ENCODE results near the gene RILPL1.
"Not testable (repeated sequence)": the region's sequence is repeated elsewhere in the genome, so short reads cannot be mapped to it uniquely, and the experiment has no call there.

The RILPL1 gene, protein sequence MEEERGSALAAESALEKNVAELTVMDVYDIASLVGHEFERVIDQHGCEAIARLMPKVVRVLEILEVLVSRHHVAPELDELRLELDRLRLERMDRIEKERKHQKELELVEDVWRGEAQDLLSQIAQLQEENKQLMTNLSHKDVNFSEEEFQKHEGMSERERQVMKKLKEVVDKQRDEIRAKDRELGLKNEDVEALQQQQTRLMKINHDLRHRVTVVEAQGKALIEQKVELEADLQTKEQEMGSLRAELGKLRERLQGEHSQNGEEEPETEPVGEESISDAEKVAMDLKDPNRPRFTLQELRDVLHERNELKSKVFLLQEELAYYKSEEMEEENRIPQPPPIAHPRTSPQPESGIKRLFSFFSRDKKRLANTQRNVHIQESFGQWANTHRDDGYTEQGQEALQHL

DNA sequence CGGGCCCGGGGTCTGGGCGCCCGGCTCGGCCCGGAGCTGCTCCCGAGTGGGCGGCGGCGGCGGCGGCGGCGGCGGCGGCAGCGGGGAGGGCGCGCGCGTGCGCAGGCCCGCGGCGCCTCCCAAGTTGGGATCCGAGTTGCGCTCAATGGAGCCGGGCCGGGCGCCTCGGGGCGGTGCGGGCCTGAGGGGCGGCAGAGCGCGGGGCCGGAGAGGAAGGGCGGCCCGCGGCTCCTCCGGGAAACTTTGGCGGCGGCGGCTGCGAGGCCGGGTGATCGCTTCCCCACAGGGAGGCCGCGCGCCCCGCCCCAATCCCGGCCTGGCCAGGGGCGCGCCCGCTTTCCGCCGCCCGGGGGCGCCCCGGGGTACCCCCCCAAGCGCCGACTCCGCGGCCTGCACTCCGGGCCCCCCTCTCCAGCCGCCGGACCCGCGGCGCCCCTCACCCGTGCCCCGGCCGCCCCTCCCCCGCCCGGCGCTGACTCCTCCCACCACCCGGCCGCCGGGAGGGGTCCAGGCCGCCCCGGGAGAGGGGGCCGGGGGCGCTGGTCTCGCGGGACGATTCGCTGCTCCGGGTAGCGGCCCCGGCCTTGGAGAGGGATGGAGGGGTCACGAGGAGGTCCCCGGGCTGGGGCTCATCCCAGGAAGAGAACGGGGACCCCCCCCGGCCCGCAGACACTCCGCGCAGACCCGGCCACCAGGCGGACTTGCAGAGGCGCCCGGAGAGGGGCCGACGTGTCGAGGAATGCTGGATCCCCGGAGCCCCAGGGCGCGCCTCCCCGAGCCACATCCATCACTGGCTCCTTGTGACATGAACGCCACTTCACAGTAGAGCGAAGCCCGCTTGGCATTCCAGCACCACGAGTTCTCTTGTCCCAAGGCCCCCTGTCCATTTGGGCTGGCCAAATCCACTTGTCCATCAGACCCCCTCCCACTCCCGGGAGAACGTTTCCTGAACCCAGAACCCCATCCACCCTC is at the start of gene RILPL1:
RILPL1 (minus strand) TSS at position 48 of the 972 bp plus-strand sequence. CDS start 237 bp downstream, outside the sequence.
- peak; percentile 72 for DNase-seq (ENCODE audit: low spot score)

DNA sequence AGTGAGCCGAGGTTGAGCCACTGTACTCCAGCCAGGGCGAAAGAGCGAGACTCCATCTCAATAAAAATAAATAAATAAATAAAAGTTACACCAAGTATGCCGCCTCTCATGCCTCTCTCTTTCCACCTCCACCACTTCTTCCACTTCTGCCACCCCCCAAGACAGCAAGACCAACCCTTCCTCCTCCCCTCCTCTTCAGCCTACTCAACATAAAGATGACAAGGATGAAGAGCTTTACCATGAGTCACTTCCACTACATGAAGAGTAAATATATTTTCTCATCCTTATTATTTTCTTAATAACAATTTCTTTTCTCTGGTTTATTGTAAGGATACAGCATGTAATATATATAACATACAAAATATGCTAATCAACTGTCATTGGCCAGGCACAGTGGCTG is 47.3 kb upstream of the RILPL1 start:
- DNase-seq (ENCODE audit: low spot score) = no peak

DNA sequence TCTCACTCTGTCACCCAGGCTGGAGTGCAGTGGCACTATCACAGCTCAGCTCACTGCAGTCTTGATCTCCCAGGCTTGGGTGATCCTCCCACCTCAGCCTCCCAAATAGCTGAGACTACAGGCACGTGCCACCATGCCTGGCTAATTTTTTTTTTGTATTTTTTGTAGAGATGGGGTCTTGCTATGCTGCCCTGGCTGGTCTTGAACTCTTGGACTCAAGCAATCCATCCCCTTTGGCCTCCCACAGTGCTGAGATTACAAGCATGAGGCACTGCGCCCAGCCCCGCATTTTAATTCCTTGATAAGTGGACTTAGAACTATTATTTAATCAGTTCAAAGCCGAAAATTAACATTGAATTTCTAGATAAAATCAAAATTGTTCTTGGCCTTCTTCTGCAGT is 45.3 kb upstream of the RILPL1 start:
- DNase-seq (ENCODE audit: low spot score) = not testable (repeated sequence)

DNA sequence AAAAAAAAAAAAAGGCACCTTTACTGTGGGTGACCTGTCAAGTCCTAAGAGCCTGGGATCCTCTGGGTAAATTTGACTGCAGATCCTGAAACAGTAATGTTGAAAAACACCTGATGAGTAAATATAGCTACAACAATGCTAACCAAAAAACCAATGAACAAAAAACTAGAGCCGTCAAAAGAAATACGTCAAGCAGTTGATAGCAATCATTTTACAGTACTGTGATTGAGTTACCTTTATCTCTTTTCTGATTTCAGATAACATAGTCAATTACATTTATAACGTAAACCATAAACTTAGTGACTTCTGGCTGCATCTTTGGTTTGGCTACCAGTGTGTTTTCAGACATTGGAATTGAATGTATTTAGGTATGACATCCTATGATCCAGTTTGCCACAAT is 44.7 kb upstream of the RILPL1 start:
- no peak for DNase-seq (ENCODE audit: low spot score)

DNA sequence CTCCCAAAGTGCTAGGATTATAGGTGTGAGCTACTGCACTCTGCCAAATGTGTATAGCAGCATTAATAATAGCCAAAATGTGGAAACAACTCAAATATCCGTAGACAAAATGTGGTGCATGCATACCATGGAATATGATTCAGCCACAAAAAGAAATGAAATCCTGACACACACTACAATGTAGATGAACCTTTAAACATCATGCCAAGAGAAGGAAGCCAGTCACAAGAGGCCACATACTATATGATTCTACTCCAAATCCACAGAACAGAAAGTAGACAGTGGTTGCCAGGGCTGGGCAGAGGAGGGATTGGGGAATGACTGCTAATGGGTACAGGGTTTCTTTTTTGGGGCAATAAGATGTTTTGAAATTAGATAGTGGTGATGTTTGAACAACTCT is 43.1 kb upstream of the RILPL1 start:
- DNase-seq (ENCODE audit: low spot score) = no peak

DNA sequence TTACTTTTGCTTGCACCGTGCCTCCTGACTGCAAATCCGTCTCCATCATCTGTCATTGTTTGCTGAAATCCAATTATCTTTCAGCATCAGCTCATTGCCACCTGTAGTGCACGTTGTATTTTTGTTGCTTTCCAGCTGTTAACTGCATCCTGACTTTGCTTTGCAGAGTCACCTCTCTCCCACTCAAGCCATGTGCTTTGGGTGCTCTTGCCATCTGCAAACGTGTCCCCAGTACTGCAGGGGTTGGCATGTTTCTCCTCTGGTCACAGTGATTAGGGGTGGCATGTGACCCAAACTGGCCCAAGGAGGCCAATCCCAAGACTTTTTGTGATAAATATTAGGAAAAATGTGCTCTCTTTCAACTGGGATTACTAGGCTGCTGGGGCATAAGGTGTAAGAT is 40.4 kb upstream of the RILPL1 start:
- DNase-seq (ENCODE audit: low spot score) = no peak

DNA sequence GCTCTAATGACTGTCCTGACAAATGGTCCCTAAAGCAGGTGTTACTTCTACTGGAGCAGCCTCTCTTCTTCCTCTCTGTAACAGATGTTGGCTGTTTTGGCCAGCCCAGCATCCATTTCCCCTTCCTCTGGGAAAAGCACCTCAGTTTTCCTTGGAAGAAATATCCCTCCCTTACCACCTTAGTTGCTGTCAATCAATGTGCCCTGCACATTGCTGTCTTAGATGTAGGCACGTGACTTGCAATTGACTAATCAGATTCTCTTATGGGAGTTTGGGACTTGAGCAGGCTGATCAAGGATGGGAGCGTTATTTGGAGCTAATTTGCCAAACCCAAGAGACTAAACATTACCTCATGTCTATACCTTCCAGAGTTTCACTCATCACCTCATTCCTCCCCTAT is 38.9 kb upstream of the RILPL1 start:
- DNase-seq (ENCODE audit: low spot score) = no peak

DNA sequence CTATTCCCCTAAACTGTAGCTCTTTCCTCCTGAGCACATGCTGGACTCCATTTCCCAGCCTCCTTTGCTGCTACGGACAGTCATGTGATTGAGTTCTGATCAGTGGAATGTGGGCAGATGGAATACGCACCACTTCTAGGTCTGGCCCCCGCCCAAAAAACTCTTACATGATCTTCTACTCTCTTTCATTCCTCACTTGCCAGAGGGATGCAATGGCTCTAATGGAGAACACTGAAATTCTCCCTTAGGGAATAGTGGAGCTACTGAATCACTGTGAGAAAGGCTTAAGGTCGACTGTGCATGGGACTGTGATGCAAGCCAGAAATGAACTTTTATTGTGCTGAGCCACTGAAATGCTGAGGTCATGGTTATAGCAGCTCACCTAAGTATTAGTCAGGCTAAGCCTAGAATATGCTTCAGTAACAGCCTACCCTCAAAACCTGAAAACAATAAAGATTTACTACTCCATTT is 37.9 kb upstream of the RILPL1 start:
- no peak for DNase-seq (ENCODE audit: low spot score)

DNA sequence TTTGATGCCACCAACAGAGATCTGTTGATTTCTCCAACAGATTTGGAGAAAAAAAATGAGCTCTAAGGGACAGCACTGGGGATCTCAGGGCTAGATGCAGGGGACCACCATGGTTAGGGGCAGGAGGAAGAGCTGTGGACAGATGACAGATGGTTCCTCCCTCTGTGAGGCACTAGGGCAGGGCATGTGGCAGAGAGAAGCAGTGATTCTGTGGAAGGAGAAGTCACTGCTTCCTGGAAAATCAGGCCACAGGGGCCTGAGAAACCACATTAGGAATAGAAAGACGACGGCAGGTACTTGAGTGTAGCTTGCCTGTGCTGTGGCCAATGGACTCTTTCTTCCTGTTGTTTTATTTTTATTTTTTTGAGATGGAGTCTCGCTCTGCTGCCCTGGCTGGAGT is 25.9 kb upstream of the RILPL1 start:
- no peak for DNase-seq (ENCODE audit: low spot score)

DNA sequence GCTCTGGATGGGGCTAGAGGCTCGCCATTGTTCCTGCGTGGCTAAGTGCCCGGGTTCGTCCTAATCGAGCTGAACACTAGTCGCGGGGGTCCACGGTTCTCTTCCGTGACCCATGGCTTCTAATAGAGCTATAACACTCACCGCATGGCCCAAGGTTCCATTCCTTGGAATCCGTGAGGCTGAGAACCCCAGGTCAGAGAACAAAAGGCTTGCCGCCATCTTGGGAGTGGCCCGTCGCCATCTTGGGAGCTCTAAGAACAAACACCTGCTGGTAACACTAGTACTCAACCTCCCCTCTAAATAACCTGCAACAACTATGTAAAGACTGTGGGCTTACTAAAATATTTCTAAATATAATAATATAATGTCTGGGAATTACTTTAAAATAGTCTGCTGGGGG is 25.0 kb upstream of the RILPL1 start:
- not testable (repeated sequence) for DNase-seq (ENCODE audit: low spot score)

DNA sequence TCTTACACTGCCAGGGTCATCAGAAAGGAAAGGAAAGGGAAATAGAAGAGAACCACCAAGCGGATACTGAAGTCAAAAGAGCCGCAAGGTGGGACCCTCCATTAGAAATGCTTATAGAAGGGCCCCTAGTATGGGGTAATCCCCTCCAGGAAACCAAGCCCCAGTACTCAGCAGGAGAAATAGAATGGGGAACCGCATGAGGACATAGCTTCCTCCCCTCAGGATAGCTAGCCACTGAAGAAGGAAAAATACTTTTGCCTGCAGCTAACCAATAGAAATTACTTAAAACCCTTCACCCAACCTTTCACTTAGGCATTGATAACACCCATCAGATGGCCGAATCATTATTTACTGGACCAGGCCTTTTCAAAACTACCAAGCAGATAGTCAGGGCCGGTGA is 21.3 kb upstream of the RILPL1 start:
- DNase-seq (ENCODE audit: low spot score) = not testable (repeated sequence)

DNA sequence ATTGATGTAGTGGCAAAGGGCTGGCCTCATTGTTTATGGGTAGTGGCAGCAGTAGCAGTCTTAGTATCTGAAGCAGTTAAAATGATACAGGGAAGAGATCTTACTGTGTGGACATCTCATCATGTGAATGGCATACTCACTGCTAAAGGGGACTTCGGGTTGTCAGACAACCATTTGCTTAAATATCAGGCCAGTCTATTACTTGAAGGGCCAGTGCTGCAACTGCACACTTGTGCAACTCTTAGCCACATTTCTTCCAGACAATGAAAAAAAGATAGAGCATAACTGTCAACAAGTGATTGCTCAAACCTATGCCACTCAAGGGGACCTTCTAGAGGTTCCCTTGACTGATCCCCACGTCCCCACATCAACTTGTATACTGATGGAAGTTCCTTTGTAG is 20.6 kb upstream of the RILPL1 start:
- not testable (repeated sequence) for DNase-seq (ENCODE audit: low spot score)

DNA sequence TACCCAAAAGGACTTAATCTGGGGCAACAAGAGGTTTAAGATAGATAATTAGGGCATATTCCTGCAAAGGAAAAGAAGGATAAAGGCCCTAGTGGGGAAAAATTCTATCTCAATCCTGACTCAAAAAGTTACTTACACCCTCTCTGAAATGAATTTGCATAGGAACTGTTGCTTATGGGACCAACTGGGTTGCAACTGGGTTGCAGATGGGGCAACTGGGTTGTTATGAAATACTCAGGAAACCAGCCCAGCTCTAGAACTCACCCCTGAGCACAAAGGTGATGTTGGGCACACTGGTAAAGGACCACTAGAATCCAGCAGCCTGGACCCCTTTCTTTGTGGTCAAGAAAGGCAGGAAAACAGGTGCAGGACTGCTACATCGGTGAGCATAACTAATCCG is 17.2 kb upstream of the RILPL1 start:
- no peak for DNase-seq (ENCODE audit: low spot score)

DNA sequence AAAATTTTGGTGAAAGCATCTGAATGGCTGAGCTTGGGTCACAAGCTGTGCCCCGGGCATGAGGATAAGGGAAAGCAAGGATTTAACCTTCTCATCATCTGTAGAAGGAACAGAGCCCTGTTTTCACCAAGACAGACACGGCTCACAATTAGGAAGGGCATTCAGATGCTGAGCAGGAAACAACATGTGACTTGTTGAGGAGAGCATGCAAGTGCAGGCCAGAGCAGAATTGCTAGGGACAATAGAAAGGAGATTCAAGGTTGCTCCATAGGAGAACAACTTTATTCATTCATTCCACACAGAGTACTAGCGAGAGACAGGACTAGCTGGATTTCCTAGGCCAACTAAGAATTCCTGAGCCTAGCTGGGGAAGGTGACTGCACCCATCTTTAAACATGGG is 14.6 kb upstream of the RILPL1 start:
- no peak for DNase-seq (ENCODE audit: low spot score)

DNA sequence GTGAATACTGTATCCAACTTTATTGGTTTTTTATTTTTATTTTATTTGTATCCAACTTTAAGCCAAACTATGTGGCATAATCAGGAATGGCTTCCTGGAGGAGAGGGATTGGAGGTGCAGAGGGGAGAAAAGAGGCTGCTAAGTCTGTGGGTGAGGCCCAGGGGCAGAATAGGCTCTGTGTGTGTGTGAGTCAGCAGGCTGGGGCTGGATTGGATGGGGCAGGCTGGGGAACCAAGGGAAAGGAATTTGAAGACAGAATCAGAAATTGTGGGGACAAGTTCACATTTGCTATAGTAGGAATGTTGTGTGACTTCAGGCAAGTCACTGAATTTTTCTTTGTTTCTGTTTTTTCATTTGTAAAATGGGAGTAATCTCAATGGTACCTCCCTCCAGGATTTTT is 12.8 kb upstream of the RILPL1 start:
- no peak for DNase-seq (ENCODE audit: low spot score)

DNA sequence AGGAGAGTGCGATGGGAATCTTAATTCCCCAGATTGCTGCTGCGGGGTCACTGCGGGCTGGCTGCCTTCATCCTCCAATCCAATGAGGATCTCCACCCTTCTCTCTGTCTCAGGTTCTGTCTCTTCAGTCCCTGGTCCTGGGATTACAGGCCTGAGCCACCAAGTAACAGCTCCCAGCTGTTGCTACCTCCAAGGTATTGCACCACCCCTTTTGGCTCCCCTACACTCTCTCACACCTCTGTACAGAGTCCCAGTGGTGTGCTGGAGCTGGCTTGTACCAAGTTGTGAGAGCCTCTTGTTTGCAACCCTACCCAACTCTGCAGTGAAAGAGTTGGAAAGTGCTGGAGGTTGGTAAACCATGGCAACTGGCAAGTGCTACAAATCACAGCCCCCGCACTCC is 10.0 kb upstream of the RILPL1 start:
- no peak for DNase-seq (ENCODE audit: low spot score)

DNA sequence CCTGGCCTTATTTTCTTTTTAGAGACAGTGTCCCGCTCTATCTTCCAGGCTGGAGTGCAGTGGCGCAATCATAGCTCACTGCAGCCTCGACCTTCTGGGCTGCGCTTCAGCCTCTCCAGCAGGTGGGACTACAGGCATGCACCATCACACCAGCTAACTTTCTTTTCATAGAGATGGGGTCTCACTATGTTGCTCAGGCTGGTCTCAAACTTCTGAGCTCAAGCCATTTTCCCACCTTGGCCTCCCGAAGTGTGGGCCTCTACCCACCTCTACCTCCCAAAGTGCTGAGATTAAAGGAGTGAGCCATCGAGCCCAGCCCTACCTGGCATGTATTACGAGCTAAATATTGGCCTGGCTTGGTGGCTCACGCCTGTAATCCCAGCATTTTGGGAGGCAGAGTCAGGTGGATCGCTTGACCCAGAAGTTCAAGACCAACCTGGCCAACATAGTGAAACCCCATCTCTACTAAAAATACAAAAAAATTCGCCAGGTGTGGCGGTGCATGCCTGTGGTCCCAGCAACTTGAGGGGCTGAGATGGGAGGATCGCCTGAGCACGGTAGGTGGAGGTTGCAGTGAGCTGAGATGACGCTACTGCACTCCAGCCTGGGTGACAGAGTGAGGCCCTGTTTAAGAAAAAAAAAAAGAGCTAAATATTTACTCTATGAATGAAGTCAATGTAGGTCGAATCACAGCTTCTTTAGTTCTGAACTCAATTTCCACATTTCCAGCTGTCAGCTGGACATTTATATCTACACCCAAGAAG is 7.6 kb upstream of the RILPL1 start:
- no peak for DNase-seq (ENCODE audit: low spot score)

DNA sequence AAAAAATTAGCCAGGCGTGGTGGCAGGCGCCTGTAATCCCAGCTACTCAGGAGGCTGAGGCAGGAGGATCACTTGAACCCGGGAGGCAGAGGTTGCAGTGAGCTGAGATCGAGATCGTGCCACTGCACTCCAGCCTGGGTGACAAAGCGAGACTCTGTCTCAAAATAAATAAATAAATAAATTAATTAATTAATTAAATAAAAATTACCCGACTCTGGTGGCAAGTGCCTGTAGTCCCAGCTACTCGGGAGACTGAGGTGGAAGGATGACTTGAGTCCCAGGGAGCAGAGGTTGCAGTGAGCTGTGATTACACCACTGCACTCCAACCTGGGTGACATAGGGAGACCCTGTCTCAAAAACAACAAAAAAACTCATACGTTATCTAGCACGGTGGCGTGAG is 2.4 kb upstream of the RILPL1 start:
- not testable (repeated sequence) for DNase-seq (ENCODE audit: low spot score)

DNA sequence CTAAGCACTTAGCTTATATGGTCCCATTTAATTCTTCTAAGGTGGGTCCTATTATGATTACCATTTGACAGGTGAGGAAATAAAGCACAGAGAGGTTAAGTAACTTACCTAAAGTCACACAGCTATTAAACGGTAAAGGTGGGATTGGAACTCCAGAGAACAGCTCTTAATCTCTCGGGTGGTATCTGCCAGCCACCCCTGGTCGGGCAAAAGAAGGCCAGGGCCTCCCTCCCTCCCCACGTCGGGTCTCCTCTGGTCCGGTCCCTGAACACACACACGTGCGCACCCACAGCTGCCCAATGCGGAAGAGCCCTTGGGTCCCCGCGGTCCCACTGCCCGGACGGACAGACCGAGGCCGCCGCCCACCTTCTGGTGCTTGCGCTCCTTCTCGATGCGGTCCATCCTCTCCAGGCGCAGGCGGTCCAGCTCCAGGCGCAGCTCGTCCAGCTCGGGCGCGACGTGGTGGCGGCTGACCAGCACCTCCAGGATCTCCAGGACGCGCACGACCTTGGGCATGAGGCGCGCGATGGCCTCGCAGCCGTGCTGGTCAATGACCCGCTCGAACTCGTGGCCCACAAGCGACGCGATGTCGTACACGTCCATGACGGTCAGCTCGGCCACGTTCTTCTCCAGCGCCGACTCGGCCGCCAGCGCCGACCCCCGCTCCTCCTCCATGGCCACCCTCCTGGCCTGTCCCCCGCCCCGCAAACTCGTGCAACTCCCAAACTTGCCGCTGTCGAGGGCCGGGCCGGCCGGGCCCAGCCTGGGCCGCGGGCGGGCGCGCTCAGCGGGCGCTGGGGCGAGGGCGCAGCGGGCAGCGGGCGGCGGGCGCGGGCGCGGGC is 490 bp downstream of the RILPL1 start:
- DNase-seq (ENCODE audit: low spot score) = no peak

DNA sequence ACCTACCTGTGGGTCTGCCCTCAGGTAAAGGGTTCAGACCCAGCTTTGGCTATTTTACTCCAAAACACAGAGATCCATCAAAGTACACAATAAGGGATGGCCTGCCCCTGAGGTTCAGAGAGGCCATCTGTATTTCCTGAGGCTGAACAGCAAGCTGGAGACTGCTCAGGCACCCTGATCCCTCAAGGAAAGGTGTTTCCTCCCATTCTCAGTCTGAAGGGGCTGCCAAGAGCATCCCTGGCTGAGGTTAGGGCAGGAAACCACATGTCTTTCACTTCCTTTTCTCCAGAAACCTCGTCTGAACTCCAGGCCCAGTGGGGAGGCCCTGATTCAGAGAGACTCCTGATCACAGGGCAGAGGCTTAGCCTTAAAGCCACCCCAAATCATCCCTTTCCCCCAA is 1.5 kb downstream of the RILPL1 start:
- DNase-seq (ENCODE audit: low spot score) = peak; percentile 43

DNA sequence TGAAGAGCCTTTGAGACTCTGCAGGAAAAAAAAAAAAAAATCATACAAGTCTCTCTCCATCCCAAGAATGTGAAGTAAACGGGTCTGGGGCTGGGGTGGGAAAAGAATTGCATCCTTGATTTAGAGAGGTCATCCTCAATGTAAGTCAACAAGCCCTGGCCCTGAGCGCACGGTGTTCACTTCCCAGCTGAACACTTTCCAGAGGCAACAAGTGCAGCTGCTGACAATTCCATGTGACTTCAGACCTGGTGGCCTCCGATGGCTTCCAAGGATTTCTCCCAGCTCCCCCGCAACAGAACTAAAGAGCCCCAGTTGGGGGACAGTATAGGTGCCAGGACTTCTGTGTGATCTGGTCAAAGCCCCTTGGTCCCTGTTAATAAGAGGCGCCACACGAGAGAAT is 2.4 kb downstream of the RILPL1 start:
- no peak for DNase-seq (ENCODE audit: low spot score)
